GM10248 (cell line): Measurements from ENCODE around the gene ARHGEF10L.

Experiments
- CTCF ChIA-PET: fragments of 300-600 bp; sonication (Branson Sonifier 250); formaldehyde crosslinking; extraction: SDS; loops from one replicate; lab custom pipeline; 2021; ENCODE audit warnings: antibody characterized with exemption; lab: Yijun Ruan, JAX
- POLR2A ChIA-PET: fragments of 350-650 bp; sonication (Branson Sonifier 250); formaldehyde crosslinking; extraction: SDS; loops from one replicate; lab custom pipeline; 2020; ENCODE audit warnings: antibody characterized with exemption; lab: Yijun Ruan, JAX
- DNase-seq: peaks from one replicate; pipeline ENCODE4 v3.0.0; 2012; ENCODE audit errors: extremely low spot score
- CTCF ChIP-seq: IDR thresholded peaks from 2 replicates; pipeline ENCODE4 v1.5.1; 2012; ENCODE audit warnings: mild to moderate bottlenecking, low read depth; ENCODE audit errors: extremely low read depth, missing control alignments, control extremely low read depth

The ARHGEF10L gene

GRCh38 chr1:17662786-17663185 is 123.3 kb downstream of the ARHGEF10L start:
- no peak for TF ChIP-seq CTCF
- CTCF ChIA-PET: interaction anchor here (1.1 to 3.7 kb wide), 4 partner anchors 9 to 437 kb away, joined by 3 to 42 read pairs (median 18); no protein-coding TSS in a partner anchor
- POLR2A ChIA-PET: no interaction called here

GRCh38 chr1:17663646-17664045 is 124.1 kb downstream of the ARHGEF10L start:
- DNase-seq: no peak
- ChIA-PET CTCF (interaction anchor here (1.1 to 3.7 kb wide), 2 partner anchors 25 to 437 kb away, joined by 3 to 42 read pairs; no protein-coding TSS in a partner anchor), POLR2A (no interaction called here)
- no peak for TF ChIP-seq CTCF

More at GRCh38 chr1:17662786-17663185, 123.3 kb downstream of the ARHGEF10L start:
- no peak for DNase-seq

- TF ChIP-seq CTCF: no peak
- POLR2A ChIA-PET: no interaction called here
- no peak for DNase-seq
- CTCF ChIA-PET: no interaction called here
Measured at GRCh38 chr1:17664322-17664721, 124.8 kb downstream of the ARHGEF10L start.

GRCh38 chr1:17665054-17665453 is 125.6 kb downstream of the ARHGEF10L start:
- CTCF ChIA-PET: no interaction called here
- POLR2A ChIA-PET: no interaction called here
- TF ChIP-seq CTCF: no peak
- no peak for DNase-seq

GRCh38 chr1:17665950-17666720 is 126.6 kb downstream of the ARHGEF10L start:
- DNase-seq: no peak

GRCh38 chr1:17667641-17668040 is 128.1 kb downstream of the ARHGEF10L start:
- ChIA-PET POLR2A (no interaction called here), CTCF (no interaction called here)
- no peak for TF ChIP-seq CTCF
- DNase-seq: no peak

More at GRCh38 chr1:17665950-17666720, 126.6 kb downstream of the ARHGEF10L start:
- POLR2A ChIA-PET: no interaction called here
- CTCF ChIA-PET: interaction anchor here (1.0 to 1.2 kb wide), 2 partner anchors 432 to 569 kb away, joined by 3 to 4 read pairs; no protein-coding TSS in a partner anchor
- no peak for TF ChIP-seq CTCF
